HUES64 (cell line): ENCODE measurements around the gene PGS1.

Source experiments
- H3K27ac ChIP-seq: 2 replicates; pipeline ENCODE4 v1.7.0; 2013; ENCODE audit warnings: low read depth, low read length, inconsistent platforms
- H3K27me3 ChIP-seq: 2 replicates; pipeline ENCODE4 v1.6.1; 2013; ENCODE audit warnings: mild to moderate bottlenecking, low read length; ENCODE audit not compliant: insufficient read depth
- H3K36me3 ChIP-seq: 2 replicates; pipeline ENCODE4 v1.6.1; 2013; ENCODE audit warnings: mild to moderate bottlenecking, low read length; ENCODE audit not compliant: insufficient read depth
- H3K4me1 ChIP-seq: 2 replicates; pipeline ENCODE4 v1.6.1; 2013; ENCODE audit warnings: mild to moderate bottlenecking, low read length, moderate library complexity; ENCODE audit not compliant: insufficient read depth
- H3K4me3 ChIP-seq: 2 replicates; pipeline ENCODE4 v1.5.1; 2013; ENCODE audit warnings: mild to moderate bottlenecking, low read length, moderate library complexity
- H3K9ac ChIP-seq: 2 replicates; pipeline ENCODE4 v1.6.1; 2013; ENCODE audit warnings: mild to moderate bottlenecking, low read depth, low read length
- H3K9me3 ChIP-seq: 2 replicates; pipeline ENCODE4 v1.6.1; 2013; ENCODE audit warnings: low read depth, low read length; ENCODE audit not compliant: insufficient read depth
- WGBS: fragments of 150-250, 120-280 bp; methylation state at CpG from one replicate; pipeline ENCODE4 v1.1.7; 2013; ENCODE audit warnings: missing lambda C conversion rate; 5-methylcytosine and 5-hydroxymethylcytosine counted together

The PGS1 gene

DNA sequence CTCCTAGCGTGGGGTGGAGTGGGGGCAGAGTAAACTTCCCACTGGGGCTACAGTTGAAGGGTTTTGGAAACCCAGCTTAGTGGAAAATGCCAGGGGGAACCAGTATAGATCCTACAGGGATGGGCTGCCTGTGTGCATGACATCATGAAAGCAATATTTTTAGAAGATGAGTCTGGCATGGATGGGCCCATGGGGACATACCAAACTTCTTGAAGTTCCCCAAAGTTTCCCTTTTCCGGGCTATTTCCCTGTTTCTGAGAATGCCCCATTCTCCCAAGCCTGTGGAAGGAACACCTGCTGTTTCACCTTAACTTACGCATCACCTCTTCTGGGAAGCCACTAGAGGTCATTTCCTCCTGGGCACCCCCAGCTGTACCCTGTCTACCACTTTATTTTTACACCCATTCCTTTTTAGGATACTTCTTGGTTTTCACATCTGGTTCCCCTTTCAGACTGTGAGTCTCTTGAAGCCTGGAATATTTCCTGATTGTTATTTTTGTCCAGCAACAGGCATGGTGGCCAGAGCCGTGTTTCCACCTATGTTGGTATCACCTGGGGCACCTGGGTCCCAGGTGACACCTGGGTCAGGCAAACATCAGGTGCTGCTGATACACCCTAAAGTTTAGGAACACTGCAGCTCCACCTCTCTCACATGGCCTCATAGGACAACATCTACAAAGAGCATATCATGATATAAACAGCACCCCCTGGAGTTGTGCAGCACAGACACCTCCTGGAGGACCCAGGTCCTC, 28.4 kb upstream of the PGS1 start:
- Histone ChIP-seq H3K36me3 (no peaks in the 10 kb centered on the region), H3K27ac (no peak overlapping the region), H3K27me3 (peaks cover 23% of the 10 kb centered on the region), H3K9ac (no peak overlapping the region), H3K4me3 (no peak overlapping the region), H3K9me3 (no peaks in the 10 kb centered on the region), H3K4me1 (peaks cover 28% of the 10 kb centered on the region)
- WGBS: 94% methylated on average over 4 of the region's 4 CpGs

DNA sequence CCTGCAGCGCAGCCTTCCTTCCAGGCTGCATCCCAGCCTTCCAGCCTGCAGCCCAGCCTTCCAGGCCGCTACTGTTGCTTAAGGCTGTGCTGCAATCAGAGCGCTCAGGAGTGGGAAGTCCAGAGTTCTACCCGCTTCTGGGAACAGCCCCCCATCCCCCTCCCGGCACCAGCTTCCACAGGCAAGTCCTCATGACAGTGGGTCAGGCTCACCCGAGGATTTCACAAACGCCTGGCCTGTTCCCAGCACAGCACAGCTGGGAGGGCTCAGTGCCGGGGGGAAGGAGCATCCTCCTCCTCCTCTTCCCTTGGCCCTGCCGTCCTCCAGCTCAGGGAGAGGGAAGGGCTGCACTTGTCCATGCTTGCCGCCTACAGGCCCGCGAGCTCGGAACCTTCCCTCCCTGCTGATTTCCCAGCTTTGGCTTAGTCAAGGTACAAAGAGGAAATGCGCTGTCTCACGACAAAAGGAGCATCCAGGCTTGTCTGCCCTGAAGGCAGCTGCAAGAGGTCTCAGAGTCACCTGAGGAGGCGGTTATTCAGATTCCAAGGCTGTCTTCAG, 26.9 kb upstream of the PGS1 start:
- Histone ChIP-seq H3K36me3 (no peaks in the 10 kb centered on the region), H3K27ac (peak overlapping the region; percentile 82), H3K4me1 (peaks cover 42% of the 10 kb centered on the region), H3K4me3 (peak overlapping the region; percentile 49; the same call in 1 of the 2 replicates), H3K9ac (peak overlapping the region; percentile 36; the same call in 1 of the 2 replicates), H3K9me3 (no peaks in the 10 kb centered on the region), H3K27me3 (peaks cover 31% of the 10 kb centered on the region)
- 14% methylated on average over 16 of the region's 16 CpGs for WGBS

DNA sequence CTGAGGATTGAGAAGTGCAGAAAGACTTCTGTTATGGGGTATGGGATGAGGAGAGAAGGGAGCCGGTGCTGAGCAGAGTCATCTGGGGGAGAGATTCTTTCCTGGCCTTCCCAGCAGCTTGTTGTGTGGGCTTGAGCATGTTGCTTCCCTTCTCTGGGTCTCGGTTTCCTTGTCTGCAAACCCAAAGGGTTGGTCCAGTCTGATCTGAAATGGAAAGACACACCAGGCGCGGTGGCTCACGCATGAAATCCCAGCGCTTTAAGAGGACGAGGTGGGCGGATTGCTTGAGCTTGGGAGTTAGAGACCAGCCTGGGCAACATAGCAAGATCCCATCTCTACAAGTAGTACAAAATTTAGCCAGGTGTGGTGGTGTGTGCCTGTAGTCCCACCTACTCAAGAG, 24.6 kb upstream of the PGS1 start:
- H3K27ac ChIP-seq: peak overlapping the region; percentile 93
- no peaks in the 10 kb centered on the region for H3K9me3 ChIP-seq
- H3K4me1 ChIP-seq: peaks cover 59% of the 10 kb centered on the region

DNA sequence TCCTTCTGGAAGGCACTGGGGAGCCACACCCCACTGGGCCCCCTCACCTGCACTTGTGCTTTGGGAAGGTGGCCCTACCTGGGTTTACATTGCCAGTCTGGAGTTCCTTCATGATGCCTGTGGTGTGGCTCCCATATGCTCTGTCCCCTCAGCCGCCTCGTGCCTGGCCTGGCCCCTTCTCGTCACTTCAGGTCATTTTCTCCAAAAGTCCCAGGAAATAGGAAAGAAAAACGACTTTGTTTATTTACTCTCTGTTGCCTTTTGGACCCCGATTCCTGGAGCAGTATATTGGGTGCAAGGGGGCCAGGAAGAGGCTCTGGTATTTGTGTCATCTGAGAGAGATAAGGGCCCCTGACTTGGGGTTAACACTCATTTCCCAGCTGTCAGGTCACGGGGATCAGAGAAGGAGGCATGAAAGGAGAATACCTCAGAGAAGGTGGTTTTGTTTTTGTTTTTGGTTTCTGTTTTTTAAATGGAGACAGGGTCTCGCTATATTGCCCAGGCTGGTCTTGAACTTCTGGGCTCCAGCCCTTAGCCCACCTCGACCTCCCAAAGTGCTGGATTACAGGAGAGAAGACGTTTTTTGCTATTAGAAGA, 23.3 kb upstream of the PGS1 start:
- Histone ChIP-seq H3K27ac (no peak overlapping the region), H3K27me3 (peaks cover 56% of the 10 kb centered on the region), H3K9me3 (no peaks in the 10 kb centered on the region), H3K36me3 (peaks cover 20% of the 10 kb centered on the region), H3K4me1 (peaks cover 59% of the 10 kb centered on the region), H3K4me3 (no peak overlapping the region), H3K9ac (no peak overlapping the region)
- 73% methylated on average over 9 of the region's 9 CpGs for WGBS

More for the DNA sequence above, 24.6 kb upstream of the PGS1 start:
- Histone ChIP-seq H3K4me3 (peak overlapping the region; percentile 49), H3K27me3 (peaks cover 50% of the 10 kb centered on the region), H3K36me3 (peaks cover 20% of the 10 kb centered on the region), H3K9ac (peak overlapping the region; percentile 46; the same call in 1 of the 2 replicates)
- WGBS: 82% methylated on average over 8 of the region's 8 CpGs

DNA sequence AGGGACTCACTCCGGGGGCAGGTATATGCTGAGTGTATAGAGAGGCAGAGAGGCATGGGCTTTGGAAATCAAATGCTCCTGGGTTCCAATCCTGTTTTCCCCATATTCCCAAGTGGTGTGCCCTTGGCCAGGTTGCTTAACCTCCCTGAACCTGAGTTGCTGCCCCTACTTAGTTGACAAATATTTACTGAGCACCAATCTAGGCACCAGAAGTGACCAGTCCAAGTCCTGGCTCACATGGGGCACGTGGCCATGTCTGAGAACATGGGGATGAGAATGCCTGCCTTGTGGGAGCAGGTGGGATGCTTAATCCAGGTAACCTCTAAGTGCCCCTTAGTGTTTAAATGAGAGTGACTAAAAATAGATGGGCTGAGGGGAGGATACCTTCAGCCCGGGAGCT, 22.7 kb upstream of the PGS1 start:
- WGBS: 44% methylated on average over 3 of the region's 3 CpGs
- no peak overlapping the region; the same call in 1 of the 2 replicates for H3K27ac ChIP-seq
- H3K36me3 ChIP-seq: peaks cover 20% of the 10 kb centered on the region
- peaks cover 59% of the 10 kb centered on the region for H3K4me1 ChIP-seq
- H3K27me3 ChIP-seq: peaks cover 56% of the 10 kb centered on the region
- no peak overlapping the region for H3K4me3 ChIP-seq
- no peak overlapping the region for H3K9ac ChIP-seq
- no peaks in the 10 kb centered on the region for H3K9me3 ChIP-seq

DNA sequence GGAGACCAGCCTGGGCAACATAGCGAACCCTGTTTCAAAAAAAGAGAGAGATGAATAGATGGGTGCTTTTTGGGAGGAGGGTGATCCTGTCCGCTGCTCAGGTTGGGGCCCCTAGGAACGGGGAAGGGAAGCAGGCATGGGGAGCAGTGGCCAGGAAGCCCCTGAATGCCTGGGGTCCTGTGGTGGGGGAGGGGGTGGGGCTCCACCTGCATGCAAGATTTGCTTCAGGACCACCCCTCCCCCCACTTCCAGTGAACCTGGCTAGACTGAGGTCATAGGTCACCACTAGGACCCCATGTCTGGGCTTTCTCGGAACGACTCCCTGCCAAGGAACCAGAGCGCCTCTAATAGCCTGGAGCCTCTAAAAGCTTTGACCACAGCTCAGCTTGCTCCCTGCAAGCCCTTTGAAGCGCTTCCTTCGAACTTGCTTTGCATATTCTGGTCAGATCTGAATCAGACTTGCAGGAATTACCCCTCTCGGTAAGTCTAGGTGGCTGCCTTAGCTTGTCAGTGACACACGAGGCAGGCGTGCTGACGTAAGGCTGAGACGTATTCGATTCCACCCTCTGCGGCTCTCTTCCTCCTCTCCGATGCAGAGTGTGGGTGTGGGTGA, 22.2 kb upstream of the PGS1 start:
- WGBS: 11% methylated on average over 15 of the region's 16 CpGs
- Histone ChIP-seq H3K9me3 (no peaks in the 10 kb centered on the region), H3K4me1 (peaks cover 59% of the 10 kb centered on the region), H3K4me3 (no peak overlapping the region), H3K27me3 (peaks cover 56% of the 10 kb centered on the region), H3K9ac (no peak overlapping the region), H3K27ac (no peak overlapping the region; the same call in 1 of the 2 replicates), H3K36me3 (peaks cover 20% of the 10 kb centered on the region)

DNA sequence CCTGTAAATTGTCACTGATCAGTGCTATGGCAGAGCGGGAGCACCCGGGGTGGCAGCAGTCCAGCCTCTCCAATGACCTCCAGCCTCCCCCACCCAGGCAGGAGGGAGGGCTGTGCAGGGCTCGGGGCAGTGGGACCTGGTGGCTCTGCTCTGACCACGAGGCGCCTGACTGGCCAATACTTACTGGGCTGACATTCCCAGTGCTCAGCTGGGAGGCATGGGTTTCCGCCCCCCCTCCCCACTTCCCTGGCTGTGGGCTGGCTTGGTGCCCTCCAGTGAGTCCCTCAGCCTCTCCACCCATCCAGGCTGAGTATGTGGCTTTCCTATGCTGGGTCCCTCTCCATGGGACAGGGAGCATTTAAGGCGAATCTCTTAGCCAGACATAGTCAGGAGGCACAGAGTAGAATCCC, 21.3 kb upstream of the PGS1 start:
- peak overlapping the region; percentile 86 for H3K4me3 ChIP-seq
- 55% methylated on average over 7 of the region's 7 CpGs for WGBS
- peaks cover 56% of the 10 kb centered on the region for H3K27me3 ChIP-seq
- no peak overlapping the region for H3K27ac ChIP-seq
- peaks cover 53% of the 10 kb centered on the region for H3K4me1 ChIP-seq
- no peak overlapping the region for H3K9ac ChIP-seq
- peaks cover 20% of the 10 kb centered on the region for H3K36me3 ChIP-seq
- H3K9me3 ChIP-seq: no peaks in the 10 kb centered on the region

DNA sequence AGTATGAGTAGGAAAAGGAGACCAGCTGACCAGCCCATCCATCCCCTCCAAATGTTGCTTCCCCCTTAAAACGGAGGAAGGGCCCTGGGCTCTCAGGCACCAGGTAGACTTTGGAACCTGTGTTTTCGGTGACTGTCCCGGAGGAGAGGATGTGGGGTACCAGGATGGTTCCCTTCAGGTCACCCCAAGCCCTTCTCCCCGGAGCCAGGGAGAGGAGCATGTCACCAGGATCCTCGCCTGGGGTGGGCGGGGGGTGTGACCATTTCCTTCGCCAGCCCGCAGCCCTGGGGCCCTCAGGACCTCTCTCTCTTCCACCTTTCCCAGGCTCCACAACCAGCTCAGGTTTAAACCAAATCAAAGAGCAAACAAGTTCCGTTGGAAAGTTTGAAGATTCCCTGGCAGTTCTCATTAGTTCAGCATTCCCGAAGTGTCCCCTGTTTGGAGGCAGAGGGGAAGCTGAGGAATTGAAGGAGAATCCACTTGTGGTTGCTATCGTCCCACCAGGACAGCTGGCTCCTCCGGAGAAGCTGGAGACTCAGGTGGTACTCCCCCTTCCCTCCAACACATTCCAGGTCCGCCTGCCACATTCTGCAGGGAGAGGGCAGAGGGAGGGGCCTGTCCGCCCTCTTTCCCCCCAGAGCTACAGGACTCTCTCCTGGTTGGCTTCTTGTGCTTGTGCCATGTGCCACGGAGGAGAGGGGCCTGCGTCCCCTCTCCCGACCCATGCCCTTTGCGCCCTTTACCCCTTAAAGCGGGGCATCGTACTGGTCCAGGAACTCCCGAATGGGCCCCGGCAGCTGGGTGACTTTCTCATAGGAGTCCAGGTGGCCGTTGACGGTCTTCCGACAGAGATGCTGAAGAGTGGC, 20.5 kb upstream of the PGS1 start:
- peaks cover 52% of the 10 kb centered on the region for H3K4me1 ChIP-seq

DNA sequence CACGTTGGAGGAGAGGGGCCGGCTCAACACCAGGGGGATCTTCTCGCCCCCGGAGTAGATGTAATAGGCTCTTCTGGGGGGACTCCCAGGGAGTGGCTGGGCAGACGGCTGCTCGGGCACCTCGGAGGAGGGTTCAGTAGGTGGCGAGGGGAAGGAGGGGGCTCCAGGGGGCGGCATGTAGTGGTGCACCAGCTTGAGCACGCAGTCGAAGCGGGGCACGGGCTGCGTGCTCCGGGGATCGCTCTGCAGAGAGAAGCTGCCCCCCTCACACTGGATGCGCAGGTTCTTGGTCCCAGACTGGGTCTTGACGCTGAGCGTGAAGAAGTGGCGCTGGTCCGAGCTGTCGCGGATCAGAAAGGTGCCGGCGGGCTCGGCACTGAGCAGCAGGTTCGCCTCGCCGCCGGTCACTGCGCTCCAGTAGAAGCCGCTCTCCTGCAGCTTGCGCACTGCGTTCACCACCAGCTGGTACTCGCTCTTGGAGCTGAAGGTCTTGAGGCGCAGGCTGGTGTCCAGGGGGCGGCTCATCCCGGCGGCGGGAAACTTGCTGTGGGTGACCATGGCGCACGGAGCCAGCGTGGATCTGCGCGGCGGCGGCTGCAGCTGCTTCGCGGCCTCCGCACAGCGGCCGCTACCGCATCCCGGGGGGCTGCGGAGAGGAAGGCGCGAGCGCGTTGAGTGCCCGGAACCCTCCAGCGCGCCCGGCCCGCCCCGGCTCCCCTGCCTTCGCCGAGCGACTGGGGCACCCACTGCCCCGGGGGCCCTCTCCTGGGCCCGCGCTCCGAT, 19.7 kb upstream of the PGS1 start:
- H3K27me3 ChIP-seq: peaks cover 54% of the 10 kb centered on the region
- H3K27ac ChIP-seq: no peak overlapping the region
- WGBS: 4% methylated on average over 72 of the region's 72 CpGs
- H3K9ac ChIP-seq: peak overlapping the region; percentile 84
- H3K4me1 ChIP-seq: peaks cover 48% of the 10 kb centered on the region
- no peaks in the 10 kb centered on the region for H3K9me3 ChIP-seq
- H3K36me3 ChIP-seq: peaks cover 20% of the 10 kb centered on the region
- peak overlapping the region; percentile 86 for H3K4me3 ChIP-seq

More for the DNA sequence above, 20.5 kb upstream of the PGS1 start:
- Histone ChIP-seq H3K27ac (no peak overlapping the region), H3K9me3 (no peaks in the 10 kb centered on the region), H3K9ac (no peak overlapping the region), H3K27me3 (peaks cover 56% of the 10 kb centered on the region), H3K36me3 (peaks cover 20% of the 10 kb centered on the region), H3K4me3 (peak overlapping the region; percentile 86)
- 53% methylated on average over 25 of the region's 25 CpGs for whole genome bisulfite sequencing
